ENCODE results near the gene BAMBI. TPM values are rescaled to one million over a fixed set of nuclear protein-coding genes. Genes with fewer than 3 reads are reported as not detected.

The BAMBI gene
- total and polyA plus RNA-seq, 9 donors, result 28.6 to 138 (median 62.3) TPM

GRCh38 chr10:28632584-28632945 lies 44.8 kb upstream of the BAMBI start:
- H3K27me3 ChIP-seq, result no peaks in the 10 kb centered on the region
- 18 to 48% (median 37%) methylated on average over 1 of the region's 1 CpG for WGBS, 3 donors
- H3K4me1 ChIP-seq (ENCODE audit: insufficient read depth), result no peaks in the 10 kb centered on the region
- TF ChIP-seq EP300 (IDR thresholded peaks at IDR 0.05) (no peak), POLR2A (IDR thresholded peaks at IDR 0.05) (no peak), CTCF (IDR thresholded peaks at IDR 0.05) (no peak)
- intact Hi-C loops (cut with DNase I), result loop anchor here in 1 of 4 donors (10.0 kb wide), 1 partner anchor 672 kb away; no protein-coding TSS in a partner anchor
- H3K4me3 ChIP-seq, result no peak overlapping the region
- H3K27ac ChIP-seq, result no peak overlapping the region
- DNase-seq, result no peak
- no peaks in the 10 kb centered on the region for H3K36me3 ChIP-seq
- no peaks in the 10 kb centered on the region for H3K9me3 ChIP-seq

GRCh38 chr10:28633750-28634149 lies 43.6 kb upstream of the BAMBI start:
- Histone ChIP-seq H3K4me1 (ENCODE audit: insufficient read depth) (no peaks in the 10 kb centered on the region), H3K27me3 (no peaks in the 10 kb centered on the region), H3K36me3 (no peaks in the 10 kb centered on the region), H3K9me3 (no peaks in the 10 kb centered on the region), H3K27ac (no peak overlapping the region), H3K4me3 (no peak overlapping the region)
- no peak for TF ChIP-seq CTCF (IDR thresholded peaks at IDR 0.05)
- TF ChIP-seq POLR2A (IDR thresholded peaks at IDR 0.05), result no peak
- WGBS, 3 donors, result 71 to 91% (median 77%) methylated on average over 6 of the region's 6 CpGs
- intact Hi-C loops (cut with DNase I), result loop anchor here in 1 of 4 donors (10.0 kb wide), 1 partner anchor 671 kb away; no protein-coding TSS in a partner anchor
- no peak for DNase-seq

- WGBS, 3 donors, result 32 to 49% (median 42%) methylated on average over 5 of the region's 5 CpGs
- intact Hi-C loops (cut with DNase I), result loop anchor here in 1 of 4 donors (10.0 kb wide), 1 partner anchor 667 kb away; no protein-coding TSS in a partner anchor
- no peaks in the 10 kb centered on the region for H3K4me1 ChIP-seq (ENCODE audit: insufficient read depth)
- H3K27ac ChIP-seq, result no peak overlapping the region
- no peaks in the 10 kb centered on the region for H3K9me3 ChIP-seq
- no peaks in the 10 kb centered on the region for H3K36me3 ChIP-seq
- DNase-seq, result no peak
- no peaks in the 10 kb centered on the region for H3K27me3 ChIP-seq
- H3K4me3 ChIP-seq, result no peak overlapping the region
- TF ChIP-seq CTCF (IDR thresholded peaks at IDR 0.05) (no peak), EP300 (IDR thresholded peaks at IDR 0.05) (no peak), POLR2A (IDR thresholded peaks at IDR 0.05) (no peak)
Observed at GRCh38 chr10:28637346-28637745, 40.0 kb upstream of the BAMBI start.

- TF ChIP-seq CTCF (IDR thresholded peaks at IDR 0.05), result no peak
- TF ChIP-seq EP300 (IDR thresholded peaks at IDR 0.05), result no peak
- no peak for TF ChIP-seq POLR2A (IDR thresholded peaks at IDR 0.05)
- intact Hi-C loops (cut with DNase I), result loop anchor here in 1 of 4 donors (10.0 kb wide), 1 partner anchor 666 kb away; no protein-coding TSS in a partner anchor
- Histone ChIP-seq H3K9me3 (no peaks in the 10 kb centered on the region), H3K27ac (no peak overlapping the region), H3K4me1 (ENCODE audit: insufficient read depth) (no peaks in the 10 kb centered on the region), H3K27me3 (no peaks in the 10 kb centered on the region), H3K4me3 (no peak overlapping the region), H3K36me3 (no peaks in the 10 kb centered on the region)
- DNase-seq, result no peak
Observed at GRCh38 chr10:28638392-28638791, 38.9 kb upstream of the BAMBI start.

Data from ovary (tissue), 9 donors.